ENCODE results near the gene IRX6.

DNA sequence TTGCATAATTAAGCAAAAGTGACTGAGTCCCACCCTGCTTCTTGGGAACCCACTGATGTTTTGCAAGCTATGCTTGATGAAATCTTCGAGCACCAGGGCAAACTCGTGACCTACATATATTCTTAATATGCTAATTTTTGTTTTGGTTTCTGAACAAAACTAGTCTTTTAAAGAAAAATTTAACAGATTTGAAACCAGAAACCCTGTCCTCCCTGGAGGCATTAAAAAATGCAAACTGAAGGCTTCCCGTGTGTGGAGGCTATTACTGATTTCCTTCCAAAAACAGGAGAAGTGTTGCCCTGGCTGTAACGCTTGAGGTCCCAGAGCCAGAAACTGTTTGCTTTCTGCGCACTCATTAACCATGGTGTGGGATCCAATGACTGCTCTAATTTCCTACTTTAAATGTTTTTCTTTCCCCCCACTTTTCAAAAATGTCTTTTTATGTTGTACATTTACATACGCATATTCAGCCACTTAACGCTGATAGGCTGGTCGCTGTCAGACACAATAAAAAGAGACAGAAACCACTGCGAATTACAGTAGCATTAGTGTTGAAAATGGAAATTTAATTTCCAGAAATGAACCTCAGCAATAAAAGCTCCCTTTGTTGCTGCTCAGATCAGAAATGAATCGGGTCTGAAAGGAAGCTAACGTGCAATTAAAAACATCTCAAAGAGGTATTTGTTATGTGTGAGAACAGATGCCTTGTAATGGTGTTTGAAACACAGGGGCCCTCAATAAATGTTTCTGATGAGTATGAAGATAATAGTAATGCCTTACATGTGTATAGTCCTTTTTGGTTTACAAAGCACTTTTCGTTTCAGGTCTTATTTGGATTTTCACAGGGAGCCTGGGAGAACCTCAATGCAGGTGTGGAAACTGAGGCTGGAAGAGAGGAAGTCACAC lies 39.9 kb upstream of the IRX6 start:
- no peak for TF ChIP-seq POLR2A (IDR thresholded peaks at IDR 0.05; ENCODE audit: low read depth, low read length)
- no peak for TF ChIP-seq TAF1 (IDR thresholded peaks at IDR 0.05; ENCODE audit: low read depth, low read length)
- no peak for TF ChIP-seq POLR2AphosphoS5 (IDR thresholded peaks at IDR 0.05; ENCODE audit: low read depth, low read length)
